HG03095 (cell line): Measurements from ENCODE around the gene PGLYRP4.
"Not testable (repeated sequence)": the region's sequence is repeated elsewhere in the genome, so short reads cannot be mapped to it uniquely, and the experiment has no call there.

Experiments used
- ATAC-seq: cut with Tn5 transposase; IDR thresholded peaks from one replicate; pipeline ENCODE4 v1.9.1; 2021; ENCODE audit warnings: moderate library complexity; ENCODE audit not compliant: unreplicated experiment

PGLYRP4 gene

GRCh38 chr1:153341431-153341934, 7.2 kb downstream of the PGLYRP4 start:
- no peak for ATAC-seq

- ATAC-seq: no peak
These were observed 8.3 kb downstream of the PGLYRP4 start for GRCh38 chr1:153340356-153340755.

GRCh38 chr1:153339802-153340201, 8.8 kb downstream of the PGLYRP4 start:
- no peak for ATAC-seq

GRCh38 chr1:153337980-153338853, 10.4 kb downstream of the PGLYRP4 start:
- no peak for ATAC-seq

- ATAC-seq: no peak
These were observed 12.0 kb downstream of the PGLYRP4 start for GRCh38 chr1:153336650-153337049.

- ATAC-seq: no peak
These were observed 14.7 kb downstream of the PGLYRP4 start for GRCh38 chr1:153333902-153334301.

GRCh38 chr1:153324912-153325311, 23.7 kb downstream of the PGLYRP4 start:
- no peak for ATAC-seq

- no peak for ATAC-seq
These were observed 26.1 kb downstream of the PGLYRP4 start for GRCh38 chr1:153322568-153322967.

- ATAC-seq: not testable (repeated sequence)
These were observed 30.5 kb downstream of the PGLYRP4 start for GRCh38 chr1:153318145-153318544.

- ATAC-seq: not testable (repeated sequence)
These were observed 32.6 kb downstream of the PGLYRP4 start for GRCh38 chr1:153316013-153316412.

GRCh38 chr1:153314388-153314787, 34.3 kb downstream of the PGLYRP4 start:
- not testable (repeated sequence) for ATAC-seq

- no peak for ATAC-seq
These were observed 35.4 kb downstream of the PGLYRP4 start for GRCh38 chr1:153313288-153313687.

GRCh38 chr1:153312570-153313186, 36.0 kb downstream of the PGLYRP4 start, which contains the start of gene PGLYRP3:
Gene PGLYRP3, minus strand, starts transcription at chr1:153312952. Its CDS starts 2,287 bp downstream, at chr1:153310665.
- ATAC-seq: no peak

GRCh38 chr1:153310526-153310925, 38.1 kb downstream of the PGLYRP4 start:
- no peak for ATAC-seq

GRCh38 chr1:153309441-153309840, 39.2 kb downstream of the PGLYRP4 start:
- no peak for ATAC-seq

GRCh38 chr1:153308540-153308939, 40.1 kb downstream of the PGLYRP4 start:
- no peak for ATAC-seq

GRCh38 chr1:153307221-153307600, 41.4 kb downstream of the PGLYRP4 start:
- no peak for ATAC-seq

- ATAC-seq: no peak
These were observed 42.1 kb downstream of the PGLYRP4 start for GRCh38 chr1:153306303-153307220.

- ATAC-seq: no peak
These were observed 43.0 kb downstream of the PGLYRP4 start for GRCh38 chr1:153305682-153306081.

GRCh38 chr1:153302308-153302707, 46.3 kb downstream of the PGLYRP4 start:
- ATAC-seq: no peak

GRCh38 chr1:153293851-153294250, 54.8 kb downstream of the PGLYRP4 start:
- no peak for ATAC-seq
